HG03103 (cell line): ENCODE results near the gene SLC22A23.

Source experiments
- ATAC-seq: cut with Tn5 transposase; IDR thresholded peaks from one replicate; pipeline ENCODE4 v1.9.1; 2021; ENCODE audit warnings: low read depth; ENCODE audit not compliant: unreplicated experiment

The SLC22A23 gene

GRCh38 chr6:3471711-3472110 is 14.9 kb upstream of the SLC22A23 start:
- ATAC-seq: no peak

- no peak for ATAC-seq
Observed at GRCh38 chr6:3471286-3471685, 14.4 kb upstream of the SLC22A23 start.

GRCh38 chr6:3468585-3468984 is 11.7 kb upstream of the SLC22A23 start:
- ATAC-seq: no peak

GRCh38 chr6:3467996-3468395 is 11.1 kb upstream of the SLC22A23 start:
- no peak for ATAC-seq

GRCh38 chr6:3466488-3467219 is 9.8 kb upstream of the SLC22A23 start:
- no peak for ATAC-seq

- no peak for ATAC-seq
Observed at GRCh38 chr6:3460253-3460652, 3.4 kb upstream of the SLC22A23 start.

GRCh38 chr6:3458706-3459421 is 2.0 kb upstream of the SLC22A23 start:
- ATAC-seq: no peak

DNA sequence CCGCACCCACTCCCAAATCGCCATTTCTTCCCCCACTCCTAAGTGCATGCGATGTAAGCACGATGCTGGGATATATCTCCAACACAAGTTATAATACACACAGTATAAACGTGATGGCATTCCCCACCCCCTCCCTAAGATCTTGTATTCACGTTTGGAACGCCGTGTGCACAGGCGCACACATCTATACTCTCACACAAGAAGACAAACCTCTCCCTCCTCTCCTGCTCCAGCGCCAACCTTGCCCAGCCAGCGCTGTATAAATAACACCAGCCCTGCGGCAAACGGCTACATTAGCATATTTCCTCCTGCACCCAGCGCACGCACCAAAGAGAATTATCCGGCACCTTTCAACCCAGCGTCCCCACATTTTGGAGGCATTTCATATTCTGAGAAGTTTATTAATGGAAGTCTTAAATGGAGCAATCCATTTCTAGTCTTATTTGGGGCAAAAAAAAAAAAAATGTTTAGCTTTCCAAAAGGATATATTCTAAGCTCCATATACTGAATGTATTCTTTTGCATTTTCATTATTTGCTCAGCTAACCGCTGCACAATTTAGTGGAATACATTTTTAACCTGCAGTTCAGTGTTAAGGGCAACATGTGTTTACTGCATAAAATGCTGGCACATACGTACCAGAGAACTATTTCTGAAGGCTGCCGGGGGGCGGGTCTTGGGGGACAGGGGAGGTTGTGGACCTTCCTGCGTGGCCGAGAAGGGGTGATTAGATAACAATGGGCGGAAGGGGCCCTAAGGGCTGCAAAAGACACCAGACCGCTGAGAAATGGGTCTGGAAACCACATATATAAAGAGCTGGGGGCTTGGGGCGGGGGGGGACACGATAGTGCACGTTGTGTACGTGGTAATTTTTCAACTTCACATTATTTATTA is 1.1 kb upstream of the SLC22A23 start:
- no peak for ATAC-seq

DNA sequence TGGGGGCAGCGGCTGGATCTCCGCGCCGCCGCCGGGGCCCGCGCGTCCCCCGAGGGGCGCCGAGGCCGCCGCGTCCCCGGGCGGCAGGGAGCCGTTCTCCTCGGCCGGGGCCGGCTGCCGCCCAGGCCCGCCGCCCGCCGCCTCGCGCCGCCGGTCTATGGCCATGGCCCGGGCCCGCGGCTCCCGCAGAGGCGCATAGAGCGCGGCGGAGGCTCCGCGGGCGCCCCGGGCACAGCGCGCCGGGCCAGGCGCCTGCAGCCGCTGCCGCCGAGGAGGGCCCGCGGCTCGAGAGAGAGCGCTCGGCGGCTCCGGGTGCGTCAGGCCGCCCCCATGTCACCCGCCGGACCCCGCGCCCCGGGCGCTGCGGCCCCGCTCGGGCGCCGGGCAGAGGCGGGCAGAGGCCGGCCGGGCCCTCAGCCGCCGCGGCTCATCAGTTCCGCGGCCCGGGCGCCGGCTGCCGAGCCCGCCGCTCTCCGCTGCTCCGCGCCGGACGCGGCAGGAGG is 404 bp downstream of the SLC22A23 start:
- ATAC-seq: no peak

DNA sequence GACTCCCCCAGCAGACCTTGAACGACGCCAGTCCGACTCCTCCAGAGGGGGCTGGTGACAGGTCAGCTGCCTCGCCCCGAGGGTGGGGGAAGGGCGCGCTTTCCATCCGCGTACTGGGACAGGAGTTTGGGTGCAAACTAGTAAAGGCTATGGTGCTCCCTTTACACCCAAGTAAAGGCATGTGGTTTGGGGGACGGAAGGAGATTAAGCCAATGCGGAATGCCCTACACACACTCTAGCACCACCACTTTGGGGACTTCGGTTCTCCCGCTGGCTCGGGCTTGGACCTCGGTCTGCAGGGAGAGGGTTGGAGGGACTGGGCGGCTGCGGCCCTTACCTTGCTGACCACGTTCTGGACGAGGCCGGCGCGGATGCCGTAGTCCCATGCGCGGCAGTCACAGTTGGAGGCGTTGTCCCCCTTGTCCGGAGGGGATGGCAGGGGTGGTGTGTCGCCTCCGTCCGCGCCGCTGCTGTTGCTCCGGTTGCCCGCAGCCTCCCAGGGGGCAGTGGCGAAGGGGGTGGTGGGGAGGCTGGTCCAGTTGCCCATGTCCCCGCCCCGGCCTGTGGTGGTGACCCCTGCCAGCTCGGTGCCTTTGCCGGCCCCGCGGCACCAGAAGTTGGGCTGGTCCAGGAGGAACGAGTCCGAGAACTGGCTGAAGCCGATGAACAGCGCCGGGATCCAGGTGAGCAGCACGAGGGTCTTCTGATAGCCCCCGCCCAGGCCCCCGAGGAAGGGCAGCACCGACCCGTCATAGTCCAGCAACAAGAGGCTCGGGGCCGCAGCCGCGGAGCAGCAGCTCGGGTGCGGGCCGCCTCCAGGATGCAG is 1.1 kb downstream of the SLC22A23 start:
- ATAC-seq: no peak

GRCh38 chr6:3455147-3455568 is 1.7 kb downstream of the SLC22A23 start:
- ATAC-seq: no peak

DNA sequence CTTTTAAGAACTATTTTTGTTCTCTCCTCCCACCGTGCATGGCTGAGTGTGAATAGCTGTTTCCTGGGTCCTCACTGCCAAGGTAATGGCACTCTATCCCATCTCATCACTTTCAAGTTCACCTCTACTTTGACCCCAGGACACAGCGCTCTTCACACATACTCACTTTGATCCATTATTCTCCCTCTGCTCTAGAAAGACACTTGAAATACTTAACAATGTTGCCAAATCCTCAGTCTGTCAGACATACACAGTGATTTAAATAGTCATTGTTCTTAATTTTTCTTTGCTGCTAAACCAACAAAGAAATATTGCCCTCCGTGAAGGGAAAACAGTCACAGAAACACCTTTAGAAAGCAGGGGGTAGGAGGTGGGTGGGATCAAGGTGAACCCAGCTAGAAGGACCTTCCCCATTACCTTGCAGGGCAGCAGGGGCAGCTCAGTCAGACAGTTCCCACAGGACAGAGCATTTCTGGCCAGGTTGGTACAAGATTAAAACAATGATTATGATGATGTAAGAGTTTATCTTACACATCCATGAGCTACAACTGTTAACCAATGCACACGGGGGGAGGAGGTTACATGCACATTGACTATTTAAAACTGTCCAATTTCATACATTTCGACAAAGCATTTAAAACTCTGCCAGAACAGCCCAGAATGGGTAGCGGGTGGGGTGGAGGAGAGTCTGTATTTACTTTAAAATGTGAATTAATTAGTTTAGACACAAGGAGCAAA is 2.4 kb downstream of the SLC22A23 start:
- ATAC-seq: no peak

DNA sequence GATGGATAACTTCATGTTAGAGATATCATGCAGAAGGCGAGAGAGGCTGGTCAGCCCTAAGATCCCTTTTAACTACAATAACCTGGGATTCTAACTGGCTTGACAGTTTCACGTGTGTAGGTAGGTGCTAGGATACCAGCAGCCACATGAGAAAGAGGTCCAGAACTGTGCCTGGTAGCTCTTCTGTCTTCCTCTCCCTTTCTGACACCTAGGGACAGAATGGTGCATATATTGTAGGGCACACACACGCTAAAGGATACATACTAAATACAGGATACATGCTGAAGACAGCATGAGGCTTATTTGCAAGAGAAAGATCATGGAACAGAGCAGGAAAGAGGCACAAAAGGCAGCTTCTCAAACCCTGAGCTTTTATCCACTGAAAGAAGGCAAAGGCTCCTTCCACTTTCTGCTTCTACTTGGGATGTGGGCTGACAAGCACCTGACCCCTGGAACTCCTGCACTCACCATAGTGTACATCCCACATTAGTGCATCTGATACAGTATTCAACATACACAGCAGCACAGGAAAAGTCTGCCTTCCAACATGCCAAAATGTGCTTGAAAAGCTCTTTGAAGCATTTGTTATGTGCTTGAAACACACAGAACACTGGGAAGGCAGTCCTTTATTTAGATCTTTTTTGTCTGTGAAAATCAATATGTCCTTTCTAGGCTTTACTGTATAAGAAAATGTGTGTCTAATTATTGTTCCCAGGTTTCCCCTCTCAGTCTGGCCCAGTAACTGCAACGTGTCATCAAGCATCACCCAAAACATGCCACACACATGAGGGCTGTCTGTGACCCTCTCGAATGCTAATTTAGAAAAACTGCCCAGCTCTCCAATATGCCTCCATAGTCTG is 3.2 kb downstream of the SLC22A23 start:
- no peak for ATAC-seq

DNA sequence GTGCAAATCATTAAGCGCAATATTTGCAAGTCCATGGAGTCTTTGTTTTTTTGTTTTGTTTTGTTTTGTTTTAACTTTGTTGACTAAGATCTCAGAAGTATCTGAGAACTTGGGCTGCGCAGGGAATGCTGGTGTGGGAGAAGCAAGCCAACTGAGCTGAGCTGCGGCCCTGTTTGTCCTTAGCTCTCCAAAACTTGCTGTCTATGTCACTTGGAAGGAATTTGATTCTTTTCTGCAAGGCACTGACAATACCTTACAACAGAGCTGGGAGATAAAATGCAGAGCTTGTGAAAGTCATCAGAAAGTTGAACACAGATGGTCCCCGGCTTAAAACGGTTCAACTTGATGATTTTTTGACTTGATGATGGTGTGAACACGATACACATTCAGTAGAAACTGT is 5.4 kb downstream of the SLC22A23 start:
- no peak for ATAC-seq

- ATAC-seq: no peak
Observed at GRCh38 chr6:3450888-3451287, 6.0 kb downstream of the SLC22A23 start.

- peak; percentile 71 for ATAC-seq
Observed at GRCh38 chr6:3449750-3450305, 7.0 kb downstream of the SLC22A23 start.

DNA sequence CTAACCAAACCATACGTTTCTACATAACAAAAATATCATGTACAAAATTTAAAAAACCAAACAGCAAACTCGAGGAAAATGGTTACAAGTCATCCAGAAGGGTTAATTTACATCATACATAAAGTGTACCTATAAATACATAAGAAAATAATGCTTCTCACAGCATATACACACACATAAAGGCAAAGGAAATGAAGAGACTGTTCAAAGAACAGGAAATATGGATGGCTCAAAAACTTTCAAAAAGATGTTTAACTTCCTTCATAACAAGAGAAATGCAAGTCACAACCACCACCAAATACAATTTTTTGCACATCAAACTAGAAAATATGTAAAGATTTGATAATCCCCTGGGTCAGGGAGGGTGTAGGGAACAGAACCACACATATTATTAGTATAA is 7.5 kb downstream of the SLC22A23 start:
- no peak for ATAC-seq

DNA sequence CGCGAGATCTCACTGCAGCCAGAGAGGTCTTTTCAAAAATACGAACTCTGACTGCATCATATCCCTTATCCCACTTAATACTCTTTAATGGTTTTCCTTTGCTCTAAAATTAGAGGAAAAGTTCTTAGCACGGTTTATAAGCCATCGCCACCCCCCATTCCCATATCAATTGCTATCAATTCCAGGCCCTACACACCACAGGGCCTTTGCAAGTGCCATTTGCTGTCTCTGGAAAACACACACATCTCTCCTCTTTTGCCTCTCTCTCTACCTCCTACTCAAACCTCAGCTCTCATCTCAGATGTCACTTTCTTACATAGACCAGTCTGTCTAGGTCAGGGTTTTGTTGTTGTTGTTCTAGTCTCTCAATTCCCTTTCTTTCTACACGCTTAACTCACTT is 9.8 kb downstream of the SLC22A23 start:
- no peak for ATAC-seq
